ENCODE measurements around the gene TTLL3. TPM values are rescaled to one million over a fixed set of nuclear protein-coding genes. Genes with fewer than 3 reads are reported as not detected.
A peak's percentile ranks its signal among the peaks of the same experiment; 100 is the strongest.

TTLL3 gene
- total and polyA plus RNA-seq, 2 donors from 2014 or later, result 27.5 to 61.0 TPM

DNA sequence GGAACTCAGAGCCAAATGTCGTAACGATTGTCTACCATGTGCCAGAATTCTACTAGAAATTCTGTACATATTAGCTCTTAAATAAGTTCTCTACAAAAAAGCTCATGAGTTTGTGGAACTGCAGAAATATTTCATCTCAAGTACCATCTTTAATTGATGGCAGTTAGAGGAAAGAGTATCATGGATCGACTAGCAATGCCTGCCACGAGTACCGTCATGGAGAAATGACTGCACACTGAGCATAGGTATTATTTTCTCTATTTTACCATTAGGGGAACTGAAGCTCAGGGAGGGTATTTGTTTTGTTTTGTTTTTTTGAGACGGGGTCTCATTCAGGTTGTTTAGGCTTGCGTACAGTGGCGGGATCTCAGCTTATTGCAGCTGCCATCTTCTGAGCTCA lies 31.0 kb downstream of the TTLL3 start:
- peaks cover 0 to 5% (median 0%) of the 10 kb centered on the region in 3 donors for H3K4me1 ChIP-seq (ENCODE audit: control insufficient read depth in 2 of 3, insufficient read depth in 2 of 3, low read depth in 1 of 3, low read length in 3 of 3)
- H3K27me3 ChIP-seq (ENCODE audit: control insufficient read depth, insufficient read depth, low read length), result no peaks in the 10 kb centered on the region
- no peak overlapping the region for H3K9ac ChIP-seq (ENCODE audit: low read length in 3 of 3)
- H3K4me3 ChIP-seq (ENCODE audit: low read length in 3 of 3), result no peak overlapping the region
- DNase-seq (no peak), FAIRE-seq (no peak)
- peaks cover 0 to 20% (median 10%) of the 10 kb centered on the region in 3 donors for H3K36me3 ChIP-seq (ENCODE audit: control insufficient read depth in 2 of 3, insufficient read depth in 3 of 3, low read length in 3 of 3)
- no peak overlapping the region for H3K27ac ChIP-seq (ENCODE audit: low read depth in 2 of 2, low read length in 2 of 2)
- TF ChIP-seq, protein P1, sequence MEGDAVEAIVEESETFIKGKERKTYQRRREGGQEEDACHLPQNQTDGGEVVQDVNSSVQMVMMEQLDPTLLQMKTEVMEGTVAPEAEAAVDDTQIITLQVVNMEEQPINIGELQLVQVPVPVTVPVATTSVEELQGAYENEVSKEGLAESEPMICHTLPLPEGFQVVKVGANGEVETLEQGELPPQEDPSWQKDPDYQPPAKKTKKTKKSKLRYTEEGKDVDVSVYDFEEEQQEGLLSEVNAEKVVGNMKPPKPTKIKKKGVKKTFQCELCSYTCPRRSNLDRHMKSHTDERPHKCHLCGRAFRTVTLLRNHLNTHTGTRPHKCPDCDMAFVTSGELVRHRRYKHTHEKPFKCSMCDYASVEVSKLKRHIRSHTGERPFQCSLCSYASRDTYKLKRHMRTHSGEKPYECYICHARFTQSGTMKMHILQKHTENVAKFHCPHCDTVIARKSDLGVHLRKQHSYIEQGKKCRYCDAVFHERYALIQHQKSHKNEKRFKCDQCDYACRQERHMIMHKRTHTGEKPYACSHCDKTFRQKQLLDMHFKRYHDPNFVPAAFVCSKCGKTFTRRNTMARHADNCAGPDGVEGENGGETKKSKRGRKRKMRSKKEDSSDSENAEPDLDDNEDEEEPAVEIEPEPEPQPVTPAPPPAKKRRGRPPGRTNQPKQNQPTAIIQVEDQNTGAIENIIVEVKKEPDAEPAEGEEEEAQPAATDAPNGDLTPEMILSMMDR (IDR thresholded peaks at IDR 0.05; ENCODE audit: borderline replicate concordance, extremely low read depth, insufficient read depth), result no peak
- no peaks in the 10 kb centered on the region for H3K9me3 ChIP-seq (ENCODE audit: control insufficient read depth in 2 of 3, insufficient read depth in 1 of 3, low read length in 3 of 3)
- intact Hi-C loops (cut with DNase I), result no loop called here

DNA sequence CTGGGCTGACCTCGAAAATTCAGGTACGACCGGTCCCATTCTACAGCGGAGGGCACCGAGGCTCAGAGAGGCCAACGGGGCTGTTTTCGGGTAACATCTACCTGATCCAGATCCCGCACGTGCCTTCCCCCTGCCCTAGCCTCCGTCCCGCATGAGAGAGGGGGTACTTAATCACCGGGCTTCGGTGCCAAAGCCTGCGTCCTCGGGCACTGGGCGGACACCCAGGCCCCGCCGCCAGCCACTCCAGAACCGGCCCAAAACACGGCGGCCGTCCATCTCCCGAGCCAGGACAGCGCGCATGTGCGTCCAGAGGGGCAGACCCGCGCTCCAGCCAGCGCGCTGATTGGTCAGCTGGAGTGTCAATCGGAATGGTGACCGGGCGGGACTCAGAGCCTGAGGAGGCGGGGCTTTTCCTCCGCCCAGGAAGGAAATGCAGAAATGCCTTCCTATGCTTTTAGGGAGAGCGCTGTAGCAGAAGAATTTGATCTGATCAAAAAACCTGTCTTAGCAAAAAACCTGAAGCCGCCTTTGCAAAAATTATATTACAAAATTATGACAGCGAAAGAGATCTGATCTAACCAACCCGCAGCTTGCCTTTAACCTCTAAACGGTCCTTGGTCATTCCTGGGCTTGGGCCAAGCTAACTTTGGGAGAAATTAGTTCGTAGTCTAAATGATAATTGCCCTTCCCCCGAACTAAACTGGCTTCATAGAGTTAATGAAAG lies 33.8 kb downstream of the TTLL3 start, which contains the start of gene RPUSD3:
Gene RPUSD3, minus strand, starts transcription at position 294 of the 724 bp plus-strand sequence. Its CDS starts 18 bp downstream, at position 276.
- Histone ChIP-seq H3K27ac (ENCODE audit: low read depth in 2 of 2, low read length in 2 of 2) (peak within 1 kb of the TSS; percentile 61 to 72), H3K4me1 (ENCODE audit: control insufficient read depth in 2 of 3, insufficient read depth in 2 of 3, low read depth in 1 of 3, low read length in 3 of 3) (peaks cover 0 to 5% (median 0%) of the 10 kb centered on the region in 3 donors), H3K9me3 (ENCODE audit: control insufficient read depth in 2 of 3, insufficient read depth in 1 of 3, low read length in 3 of 3) (no peaks in the 10 kb centered on the region), H3K36me3 (ENCODE audit: control insufficient read depth in 2 of 3, insufficient read depth in 3 of 3, low read length in 3 of 3) (peaks cover 0 to 18% (median 3%) of the 10 kb centered on the region in 3 donors), H3K4me3 (ENCODE audit: low read length in 3 of 3) (peak within 1 kb of the TSS; percentile 84 to 94 (median 87)), H3K9ac (ENCODE audit: low read length in 3 of 3) (peak within 1 kb of the TSS; percentile 73 to 86 (median 75)), H3K27me3 (ENCODE audit: control insufficient read depth, insufficient read depth, low read length) (no peaks in the 10 kb centered on the region)
- TF ChIP-seq, protein P1 (IDR thresholded peaks at IDR 0.05; ENCODE audit: borderline replicate concordance, extremely low read depth, insufficient read depth), result no peak
- DNase-seq, result peak; percentile 97 to 99 (median 97)
- peak; percentile 45 for FAIRE-seq
- intact Hi-C loops (cut with DNase I), result no loop called here

DNA sequence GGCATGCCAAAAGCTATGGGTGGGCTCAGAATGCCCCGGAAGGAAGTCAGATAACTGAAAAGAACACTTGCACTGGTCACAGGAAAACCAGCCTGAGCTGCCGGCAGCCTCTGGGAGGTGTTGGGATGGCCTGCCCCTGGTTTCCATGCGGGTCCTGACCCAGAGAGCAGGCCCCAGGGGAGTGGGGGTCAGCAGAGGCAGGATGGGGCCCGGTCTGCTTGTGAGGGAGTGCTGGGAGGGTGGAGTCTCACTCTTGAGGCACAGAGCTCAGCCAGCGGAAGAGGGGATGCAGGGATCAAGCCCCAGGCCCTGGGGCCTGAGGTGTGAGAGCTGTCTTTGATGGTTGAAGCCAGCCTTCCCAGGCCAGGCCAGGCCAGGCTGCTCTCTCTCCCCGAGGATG lies 36.2 kb downstream of the TTLL3 start:
- Histone ChIP-seq H3K36me3 (ENCODE audit: control insufficient read depth in 2 of 3, insufficient read depth in 3 of 3, low read length in 3 of 3) (peaks cover 0 to 6% (median 0%) of the 10 kb centered on the region in 3 donors), H3K27ac (ENCODE audit: low read depth in 2 of 2, low read length in 2 of 2) (no peak overlapping the region), H3K4me1 (ENCODE audit: control insufficient read depth in 2 of 3, insufficient read depth in 2 of 3, low read depth in 1 of 3, low read length in 3 of 3) (peaks cover 0 to 5% (median 0%) of the 10 kb centered on the region in 3 donors), H3K27me3 (ENCODE audit: control insufficient read depth, insufficient read depth, low read length) (no peaks in the 10 kb centered on the region), H3K9me3 (ENCODE audit: control insufficient read depth in 2 of 3, insufficient read depth in 1 of 3, low read length in 3 of 3) (no peaks in the 10 kb centered on the region), H3K4me3 (ENCODE audit: low read length in 3 of 3) (no peak overlapping the region), H3K9ac (ENCODE audit: low read length in 3 of 3) (no peak overlapping the region)
- intact Hi-C loops (cut with DNase I), result no loop called here
- TF ChIP-seq, protein P1 (IDR thresholded peaks at IDR 0.05; ENCODE audit: borderline replicate concordance, extremely low read depth, insufficient read depth), result no peak
- DNase-seq, result no peak
- FAIRE-seq, result no peak

Measured in kidney (tissue), 14 donors.